MCF 10A (cell line): ENCODE measurements around the gene MXD4. TPM values are rescaled to one million over a fixed set of nuclear protein-coding genes. Genes with fewer than 3 reads are reported as not detected.

Source experiments
- BruUV-seq: library from RNA; stranded (reverse); fragments of 400-500 nt; replicated peaks from 2 replicates; lab custom pipeline; 2021; lab: Mats Ljungman, UMichigan
- CTCF ChIA-PET: fragments of 300-600 bp; sonication (Branson Sonifier 250); formaldehyde crosslinking; extraction: SDS; loops from one replicate; lab custom pipeline; 2021; ENCODE audit warnings: antibody characterized with exemption, inconsistent platforms; lab: Yijun Ruan, JAX
- POLR2A ChIA-PET: fragments of 300-600, 350-650 bp; sonication (Branson Sonifier 250); formaldehyde crosslinking; extraction: SDS; loops from one replicate; lab custom pipeline; 2020; ENCODE audit warnings: antibody characterized with exemption, inconsistent platforms; lab: Yijun Ruan, JAX
- DNase-seq: peaks from one replicate; pipeline ENCODE4 v3.0.0-alpha.2; 2018; ENCODE audit not compliant: unreplicated experiment
- H3K27ac Mint-ChIP-seq: one replicate; pipeline ENCODE4 v1.8.0; 2022; ENCODE audit warnings: mild to moderate bottlenecking, low read depth, mixed read lengths; ENCODE audit not compliant: unreplicated experiment
- H3K27me3 Mint-ChIP-seq: one replicate; pipeline ENCODE4 v1.8.0; 2022; ENCODE audit warnings: mixed read lengths; ENCODE audit not compliant: insufficient read depth, unreplicated experiment
- H3K36me3 Mint-ChIP-seq: one replicate; pipeline ENCODE4 v1.8.0; 2022; ENCODE audit warnings: mild to moderate bottlenecking, moderate library complexity, mixed read lengths; ENCODE audit not compliant: insufficient read depth, unreplicated experiment
- H3K4me1 Mint-ChIP-seq: one replicate; pipeline ENCODE4 v1.8.0; 2022; ENCODE audit warnings: mixed read lengths; ENCODE audit not compliant: insufficient read depth, unreplicated experiment
- H3K4me3 Mint-ChIP-seq: one replicate; pipeline ENCODE4 v1.8.0; 2022; ENCODE audit warnings: mild to moderate bottlenecking, moderate library complexity, mixed read lengths; ENCODE audit not compliant: unreplicated experiment
- H3K9me3 Mint-ChIP-seq: one replicate; pipeline ENCODE4 v1.8.0; 2022; ENCODE audit warnings: mixed read lengths; ENCODE audit not compliant: unreplicated experiment
- intact Hi-C: fragments of 100-400 bp; cut with micrococcal nuclease; formaldehyde crosslinking; loops from 2 replicates; pipeline ENCODE4 v1.14.1; 2022
- total RNA-seq: library from RNA; stranded (reverse); gene quantifications from 2 replicates; pipeline ENCODE4 v1.2.3, GENCODE V29; 2022
- TF ChIP-seq, protein P1 (sequence below): fragments of 200-600 bp; IDR thresholded peaks from one replicate; pipeline ENCODE4 v1.8.0; 2022; ENCODE audit warnings: antibody characterized with exemption, mild to moderate bottlenecking; ENCODE audit not compliant: unreplicated experiment

The MXD4 gene
- total RNA-seq, 1 experiment from 2014 or later = 50.2 TPM

GRCh38 chr4:2253160-2254084, 8.5 kb downstream of the MXD4 start:
- H3K36me3 Mint-ChIP-seq = peaks cover 36% of the 10 kb centered on the region
- no TSS peak for BruUV-seq
- H3K4me3 Mint-ChIP-seq = no peak overlapping the region
- ChIA-PET CTCF (no interaction called here), POLR2A (no interaction called here)
- TF ChIP-seq, protein P1, sequence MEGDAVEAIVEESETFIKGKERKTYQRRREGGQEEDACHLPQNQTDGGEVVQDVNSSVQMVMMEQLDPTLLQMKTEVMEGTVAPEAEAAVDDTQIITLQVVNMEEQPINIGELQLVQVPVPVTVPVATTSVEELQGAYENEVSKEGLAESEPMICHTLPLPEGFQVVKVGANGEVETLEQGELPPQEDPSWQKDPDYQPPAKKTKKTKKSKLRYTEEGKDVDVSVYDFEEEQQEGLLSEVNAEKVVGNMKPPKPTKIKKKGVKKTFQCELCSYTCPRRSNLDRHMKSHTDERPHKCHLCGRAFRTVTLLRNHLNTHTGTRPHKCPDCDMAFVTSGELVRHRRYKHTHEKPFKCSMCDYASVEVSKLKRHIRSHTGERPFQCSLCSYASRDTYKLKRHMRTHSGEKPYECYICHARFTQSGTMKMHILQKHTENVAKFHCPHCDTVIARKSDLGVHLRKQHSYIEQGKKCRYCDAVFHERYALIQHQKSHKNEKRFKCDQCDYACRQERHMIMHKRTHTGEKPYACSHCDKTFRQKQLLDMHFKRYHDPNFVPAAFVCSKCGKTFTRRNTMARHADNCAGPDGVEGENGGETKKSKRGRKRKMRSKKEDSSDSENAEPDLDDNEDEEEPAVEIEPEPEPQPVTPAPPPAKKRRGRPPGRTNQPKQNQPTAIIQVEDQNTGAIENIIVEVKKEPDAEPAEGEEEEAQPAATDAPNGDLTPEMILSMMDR = no peak
- no peaks in the 10 kb centered on the region for H3K27me3 Mint-ChIP-seq
- H3K4me1 Mint-ChIP-seq = peaks cover 11% of the 10 kb centered on the region
- H3K27ac Mint-ChIP-seq = no peak overlapping the region
- H3K9me3 Mint-ChIP-seq = no peaks in the 10 kb centered on the region
- DNase-seq = no peak
- intact Hi-C loops = no loop called here

DNA sequence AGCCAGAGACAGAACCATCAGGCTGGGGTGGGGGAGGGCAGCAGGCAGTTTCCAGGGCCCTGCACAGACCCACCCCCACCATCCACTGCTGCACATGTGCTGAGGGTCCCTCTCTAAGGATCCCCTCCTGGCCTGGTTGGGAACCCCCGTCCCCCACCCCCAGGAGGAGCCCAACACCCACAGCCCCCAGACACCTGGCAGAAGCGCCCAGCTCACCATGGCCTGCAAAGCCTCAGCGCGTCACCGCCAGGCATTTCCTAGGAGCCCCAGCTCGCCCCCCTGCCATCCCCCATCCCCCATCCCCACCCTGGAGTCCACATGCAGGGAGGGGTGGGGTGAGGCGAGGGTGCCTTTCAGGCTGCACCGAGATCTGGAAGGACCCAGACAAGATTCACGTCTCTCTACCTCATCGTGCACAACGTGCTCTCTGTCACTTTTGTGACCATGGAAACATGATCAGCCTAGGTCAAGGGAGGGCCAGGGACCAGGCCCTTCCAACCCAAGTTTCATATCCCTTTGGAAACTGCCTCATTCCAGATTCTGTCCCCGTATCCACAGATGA, 9.3 kb downstream of the MXD4 start:
- intact Hi-C loops = no loop called here
- Mint-ChIP-seq H3K9me3 (no peaks in the 10 kb centered on the region), H3K4me3 (no peak overlapping the region), H3K36me3 (peaks cover 41% of the 10 kb centered on the region), H3K4me1 (peaks cover 11% of the 10 kb centered on the region), H3K27me3 (no peaks in the 10 kb centered on the region), H3K27ac (no peak overlapping the region)
- CTCF ChIA-PET = no interaction called here
- BruUV-seq = no TSS peak
- DNase-seq = no peak
- TF ChIP-seq, protein P1 = no peak
- POLR2A ChIA-PET = interaction anchor here (1.2 kb wide), 1 partner anchor 11 kb away, joined by 4 read pairs; the partner anchor contains the start of genes HAUS3 and POLN

- POLR2A ChIA-PET = interaction anchor here (1.2 to 2.4 kb wide), 2 partner anchors 10 kb away, joined by 4 to 10 read pairs; partner anchors contain the start of genes HAUS3, MXD4 and POLN
- no TSS peak for BruUV-seq
- no peak for DNase-seq
- H3K4me1 Mint-ChIP-seq = peaks cover 8% of the 10 kb centered on the region
- H3K27ac Mint-ChIP-seq = no peak overlapping the region
- H3K36me3 Mint-ChIP-seq = peaks cover 44% of the 10 kb centered on the region
- no peaks in the 10 kb centered on the region for H3K9me3 Mint-ChIP-seq
- TF ChIP-seq, protein P1 = no peak
- H3K27me3 Mint-ChIP-seq = no peaks in the 10 kb centered on the region
- CTCF ChIA-PET = no interaction called here
- H3K4me3 Mint-ChIP-seq = no peak overlapping the region
- intact Hi-C loops = no loop called here
These were observed 9.9 kb downstream of the MXD4 start for GRCh38 chr4:2251795-2252529.
